HG03457 (cell line): ENCODE measurements around the gene SYNE2.

Experiments
- ATAC-seq: cut with Tn5 transposase; IDR thresholded peaks from one replicate; pipeline ENCODE4 v1.9.1; 2021; ENCODE audit warnings: moderate number of reproducible peaks; ENCODE audit not compliant: unreplicated experiment

Gene SYNE2

GRCh38 chr14:63905370-63905769 lies 52.6 kb downstream of the SYNE2 start:
- ATAC-seq = no peak

DNA sequence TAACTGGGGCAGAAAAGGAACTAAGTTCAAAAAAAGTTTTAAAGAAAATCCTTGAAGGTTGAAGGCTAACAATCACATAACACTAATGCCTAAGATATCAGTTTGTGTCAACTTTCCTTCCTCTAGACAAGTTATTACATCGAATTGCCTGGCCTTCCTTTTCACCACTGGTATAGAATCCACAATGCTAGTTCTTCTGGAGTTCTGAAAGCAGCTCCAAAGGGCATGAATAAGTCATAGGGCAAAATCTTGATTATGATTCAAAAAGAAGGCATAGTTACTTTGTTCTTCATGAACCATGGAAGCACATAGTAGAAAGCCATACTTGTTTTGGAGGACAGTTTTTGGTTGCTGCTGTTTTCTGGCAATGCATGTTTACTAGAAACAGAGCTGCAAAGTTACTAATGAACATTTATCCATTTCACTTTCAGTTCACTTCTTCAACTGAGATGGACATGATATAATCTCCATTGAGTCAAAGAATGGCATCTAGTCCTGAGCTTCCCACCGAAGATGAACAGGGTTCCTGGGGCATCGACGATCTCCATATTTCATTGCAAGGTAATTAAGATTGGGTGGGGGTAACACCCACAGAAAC lies 56.0 kb downstream of the SYNE2 start:
- no peak for ATAC-seq

DNA sequence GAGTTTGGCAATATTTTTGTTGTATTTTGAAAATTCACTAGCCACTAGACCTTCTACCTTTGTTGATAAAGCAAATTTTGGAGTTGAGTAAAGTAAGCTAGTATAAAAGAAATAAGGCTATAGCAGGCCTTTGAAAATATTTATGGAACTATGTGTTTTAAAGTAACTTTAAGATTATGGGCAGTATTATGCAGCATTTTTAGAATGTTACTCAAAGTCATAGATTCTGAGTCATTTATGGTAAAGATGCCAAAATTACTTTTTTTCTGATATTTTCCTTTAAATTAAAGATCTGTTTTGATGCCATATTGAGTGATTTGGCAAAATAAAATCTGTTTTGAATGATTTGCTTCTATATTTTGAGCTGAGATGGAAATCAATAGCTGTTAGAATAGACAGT lies 57.2 kb downstream of the SYNE2 start:
- ATAC-seq = no peak

DNA sequence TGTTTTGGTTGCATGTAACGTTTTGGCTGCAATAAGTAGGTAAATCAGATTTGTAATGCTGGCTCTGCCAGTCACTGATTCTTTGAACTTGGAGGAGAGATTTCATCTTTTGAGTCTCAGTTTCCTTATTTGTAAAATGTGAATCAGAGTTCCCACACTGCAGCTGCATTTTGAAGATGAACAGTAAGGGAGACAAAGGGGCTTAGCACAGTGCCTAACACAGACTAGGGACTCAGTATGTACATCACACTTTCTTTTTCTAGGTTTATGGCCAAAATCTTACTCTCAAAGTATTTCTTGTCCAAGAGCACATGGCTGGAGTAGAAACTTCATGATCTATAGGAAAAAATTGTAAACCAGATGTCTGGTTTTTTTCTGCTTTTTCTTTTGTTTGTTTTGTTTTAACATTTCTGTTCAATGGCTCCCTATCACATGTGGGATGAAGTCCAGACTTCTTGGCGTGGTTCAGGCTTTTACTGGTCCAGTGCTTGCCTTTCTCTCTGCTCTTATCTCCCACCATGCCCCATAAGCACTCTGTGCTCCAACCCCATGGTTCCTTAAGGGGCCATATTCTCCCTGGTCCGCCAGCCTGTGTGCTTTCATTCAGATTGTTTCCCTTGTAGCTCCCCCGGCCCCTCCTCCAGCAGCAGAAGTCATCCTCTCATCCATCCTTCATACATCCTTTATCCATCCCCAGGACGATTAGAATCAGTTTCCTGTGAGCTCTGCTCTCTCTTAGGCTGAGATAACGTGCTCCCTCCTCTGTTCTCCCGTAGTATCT lies 58.0 kb downstream of the SYNE2 start:
- ATAC-seq = no peak

DNA sequence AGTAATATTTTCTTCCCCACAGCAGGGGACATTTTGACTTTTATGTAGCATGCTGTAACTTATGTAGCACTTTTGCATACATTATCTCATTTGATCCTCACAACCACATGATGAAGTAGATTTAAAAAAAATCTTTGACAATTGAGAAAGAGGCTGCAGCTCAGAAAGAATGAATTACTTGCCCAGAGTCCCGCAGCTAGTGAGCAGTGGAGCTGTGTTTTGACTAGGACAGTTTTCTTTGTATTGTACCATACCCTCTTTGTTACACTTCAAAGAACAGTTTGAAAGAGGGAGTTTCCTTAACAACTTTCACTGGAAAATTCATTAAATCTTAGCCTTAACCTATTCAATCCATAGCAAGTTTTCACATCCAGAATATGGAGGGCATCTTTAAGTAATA lies 58.6 kb downstream of the SYNE2 start:
- no peak for ATAC-seq

DNA sequence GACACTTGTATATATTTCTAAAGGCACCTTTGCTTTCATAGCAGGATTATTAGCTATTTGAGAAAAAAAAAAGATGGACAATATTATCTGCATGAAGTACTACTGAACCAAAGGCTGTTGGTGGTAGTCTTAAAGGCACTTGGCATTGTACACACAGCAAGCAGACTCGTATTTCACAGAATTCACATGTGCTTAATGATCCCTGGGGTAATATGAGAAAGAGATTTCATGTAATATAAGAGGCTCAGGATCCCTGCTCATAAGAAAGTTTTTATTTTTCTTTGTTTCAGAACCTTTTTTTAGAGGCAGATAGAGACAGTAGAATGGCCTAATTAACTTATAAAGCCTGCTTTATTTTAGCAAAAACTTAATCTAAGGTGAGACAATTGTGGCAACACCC lies 59.5 kb downstream of the SYNE2 start:
- no peak for ATAC-seq

DNA sequence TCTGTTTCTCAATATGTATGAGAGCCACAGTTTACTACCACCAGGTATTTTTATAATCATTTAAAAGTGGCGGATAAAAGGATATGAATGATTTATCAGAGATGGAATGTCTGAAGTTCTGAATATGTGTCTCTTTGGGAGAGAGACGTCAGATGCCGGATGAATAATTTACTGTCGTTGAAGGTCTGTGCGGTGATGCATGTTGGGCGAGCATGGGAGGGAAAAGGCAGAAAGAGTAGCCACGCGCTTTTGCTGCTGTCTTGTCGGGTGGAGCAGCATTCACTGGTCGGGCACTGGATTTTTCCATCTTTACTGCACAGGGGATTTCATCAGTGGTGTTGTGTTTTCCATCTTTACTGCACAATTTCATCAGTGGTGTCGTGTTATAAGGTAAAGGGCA lies 65.6 kb downstream of the SYNE2 start:
- ATAC-seq = no peak

GRCh38 chr14:63922696-63923421 lies 70.1 kb downstream of the SYNE2 start:
- ATAC-seq = no peak

- no peak for ATAC-seq
Measured at GRCh38 chr14:63923422-63923752, 70.6 kb downstream of the SYNE2 start.

GRCh38 chr14:63924375-63924774 lies 71.6 kb downstream of the SYNE2 start:
- ATAC-seq = no peak

- no peak for ATAC-seq
Measured at GRCh38 chr14:63926641-63927040, 73.8 kb downstream of the SYNE2 start.

GRCh38 chr14:63928744-63929174 lies 76.0 kb downstream of the SYNE2 start:
- no peak for ATAC-seq

DNA sequence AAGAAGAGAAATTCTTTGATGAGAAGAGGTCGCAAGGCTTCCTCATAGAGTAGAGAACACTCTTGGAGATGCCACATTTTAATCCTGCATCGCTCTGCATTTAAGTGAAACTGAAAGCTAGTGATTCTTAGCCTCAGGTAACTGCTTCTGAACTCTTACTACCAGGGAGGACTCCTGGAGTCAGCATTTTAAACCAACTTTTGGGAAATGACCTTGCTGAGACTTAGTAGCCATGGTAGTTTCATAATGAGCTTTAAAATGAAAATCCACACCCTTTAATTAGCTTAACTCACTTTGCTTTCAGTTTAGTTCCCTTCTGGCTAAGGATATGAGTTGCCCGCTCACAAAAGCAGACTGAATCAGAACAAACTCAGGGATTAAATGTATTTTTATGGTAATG lies 80.3 kb downstream of the SYNE2 start:
- no peak for ATAC-seq

GRCh38 chr14:63933711-63934110 lies 80.9 kb downstream of the SYNE2 start:
- no peak for ATAC-seq

DNA sequence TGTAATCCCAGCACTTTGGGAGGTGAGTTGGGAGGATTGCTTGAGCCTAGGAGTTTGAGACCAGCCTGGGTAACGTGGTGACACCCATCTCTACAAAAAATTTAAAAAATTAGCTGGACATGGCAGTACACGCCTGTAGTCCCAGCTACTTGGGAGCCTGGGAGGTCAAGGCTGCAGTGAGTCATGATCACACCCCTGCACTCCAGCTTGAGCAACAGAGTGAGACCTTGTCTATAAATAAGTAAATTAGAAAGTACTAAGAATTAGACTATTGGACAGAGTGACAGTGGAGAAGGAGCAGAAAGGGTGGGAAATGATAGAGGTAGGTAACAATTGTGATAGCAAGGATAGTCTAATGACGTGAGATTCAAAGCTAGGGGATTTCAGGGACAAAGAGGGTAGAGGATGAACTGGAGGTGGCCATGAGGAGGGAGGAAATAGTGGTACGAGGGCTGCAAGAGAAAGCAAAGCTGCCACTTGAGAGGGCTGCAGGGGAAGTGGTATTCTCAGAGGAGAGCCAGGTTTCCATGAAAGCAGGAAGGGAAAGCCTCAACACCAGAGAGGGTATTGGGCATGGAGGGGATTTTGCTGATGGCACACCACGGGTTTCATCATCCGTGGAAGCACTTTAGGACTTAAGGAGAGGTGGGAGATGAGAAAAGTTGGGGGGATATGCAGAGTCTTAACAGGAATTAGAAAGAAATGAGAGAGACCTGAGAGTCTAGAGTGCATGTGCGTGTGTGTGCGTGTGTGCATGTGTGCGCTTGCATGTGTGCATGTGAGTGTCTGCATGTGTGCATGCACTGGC lies 85.6 kb downstream of the SYNE2 start:
- peak; percentile 55 for ATAC-seq

DNA sequence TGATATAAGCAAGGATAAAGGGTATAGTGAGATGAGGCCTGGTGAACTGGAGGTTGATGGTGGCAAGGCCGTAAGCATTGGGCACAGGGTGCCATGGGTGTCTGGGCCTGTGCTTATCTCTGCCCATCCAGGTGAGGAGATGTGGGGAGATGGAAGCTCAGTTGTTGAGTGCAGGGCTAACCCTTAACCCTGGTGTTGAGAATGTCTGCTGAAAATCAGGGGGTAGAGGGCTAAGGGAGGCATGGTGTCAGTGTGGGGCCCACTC lies 86.1 kb downstream of the SYNE2 start:
- no peak for ATAC-seq

GRCh38 chr14:63940387-63940786 lies 87.6 kb downstream of the SYNE2 start:
- ATAC-seq = no peak

DNA sequence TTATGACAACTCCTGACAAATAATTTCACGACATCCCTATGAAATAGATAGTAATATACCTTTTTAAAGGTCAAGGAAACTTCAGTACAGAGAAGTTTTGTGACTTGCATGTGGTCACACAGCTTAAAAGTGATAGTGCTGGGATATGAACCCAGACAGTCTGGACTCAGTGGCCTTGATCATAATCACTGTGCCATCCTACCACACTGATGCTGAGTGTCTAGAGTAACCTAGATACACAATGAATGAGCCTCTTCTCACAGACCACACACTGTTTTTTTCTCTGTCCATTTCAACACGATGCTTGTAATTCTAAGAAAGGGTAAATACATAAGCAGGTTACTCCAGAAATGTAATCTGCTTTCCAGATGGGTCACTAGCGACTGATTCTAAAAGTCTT lies 88.2 kb downstream of the SYNE2 start:
- ATAC-seq = no peak

DNA sequence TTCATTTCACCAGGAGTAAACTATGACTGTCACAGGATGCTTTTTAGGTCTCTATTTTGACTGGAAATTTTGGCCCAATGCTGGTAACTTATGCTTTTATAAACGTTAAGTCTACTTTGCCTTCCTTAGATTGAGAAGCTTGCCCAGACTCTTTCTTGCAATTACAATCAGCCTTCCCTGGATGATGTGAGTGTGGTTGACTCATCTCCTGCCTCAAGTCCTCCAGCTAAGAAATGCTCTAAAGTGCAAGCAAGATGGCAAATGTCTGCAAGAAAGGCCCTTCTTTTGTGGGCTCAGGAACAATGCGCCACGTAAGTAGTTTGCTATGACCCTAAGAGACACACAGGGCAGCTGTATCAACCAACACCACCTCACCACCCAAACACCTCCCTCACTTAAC lies 96.9 kb downstream of the SYNE2 start:
- ATAC-seq = no peak

GRCh38 chr14:63951021-63951420 lies 98.2 kb downstream of the SYNE2 start:
- ATAC-seq = no peak

DNA sequence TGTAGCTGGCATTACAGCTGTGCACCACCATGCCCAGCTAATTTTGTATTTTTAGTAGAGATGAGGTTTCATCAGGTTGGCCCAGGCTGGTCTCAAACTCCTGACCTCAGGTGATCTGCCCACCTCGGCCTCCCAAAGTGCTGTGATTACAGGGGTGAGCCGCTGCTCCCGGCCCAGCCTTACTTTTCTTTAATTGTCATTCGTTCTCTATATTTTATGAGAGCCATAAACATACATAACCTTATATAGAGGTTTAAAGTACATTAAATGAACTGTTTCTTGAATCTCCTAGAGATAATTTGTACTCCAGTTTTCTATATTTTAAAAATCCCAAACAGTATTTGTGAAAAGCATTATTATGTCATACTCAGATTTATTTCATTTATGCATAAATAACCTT lies 98.6 kb downstream of the SYNE2 start:
- ATAC-seq = no peak
